Endodermal cell (in vitro differentiated cells): ENCODE measurements around the gene NPM3. TPM values are rescaled to one million over a fixed set of nuclear protein-coding genes. Genes with fewer than 3 reads are reported as not detected.

Experiments used
- DNase-seq: peaks from one replicate; pipeline ENCODE4 v3.0.0-alpha.2; 2017
- H3K27ac ChIP-seq: 2 replicates; pipeline ENCODE4 v1.5.1; 2013; ENCODE audit warnings: mild to moderate bottlenecking, low read depth, low read length, moderate library complexity
- H3K27me3 ChIP-seq: 2 replicates; pipeline ENCODE4 v1.6.1; 2013; ENCODE audit warnings: mild to moderate bottlenecking, low read length, moderate library complexity; ENCODE audit not compliant: insufficient read depth, control insufficient read depth, poor library complexity, severe bottlenecking
- H3K36me3 ChIP-seq: 2 replicates; pipeline ENCODE4 v1.7.0; 2013; ENCODE audit warnings: mild to moderate bottlenecking, low read length, moderate library complexity; ENCODE audit not compliant: control insufficient read depth, insufficient read depth
- H3K4me1 ChIP-seq: one replicate; pipeline ENCODE4 v1.7.0; 2013; ENCODE audit warnings: low read length; ENCODE audit not compliant: control insufficient read depth, insufficient read depth
- H3K4me3 ChIP-seq: 2 replicates; pipeline ENCODE4 v1.5.1; 2013; ENCODE audit warnings: mild to moderate bottlenecking, low read length, moderate library complexity
- H3K9ac ChIP-seq: 2 replicates; pipeline ENCODE4 v1.6.1; 2013; ENCODE audit warnings: mild to moderate bottlenecking, low read length, moderate library complexity; ENCODE audit not compliant: poor library complexity, severe bottlenecking; ENCODE audit errors: extremely low read depth
- H3K9me3 ChIP-seq: 2 replicates; pipeline ENCODE4 v1.6.1; 2013; ENCODE audit warnings: mild to moderate bottlenecking, low read length, moderate library complexity; ENCODE audit not compliant: control insufficient read depth
- H3K27ac Mint-ChIP-seq: 2 replicates; pipeline ENCODE4 v1.8.0; 2020; ENCODE audit warnings: mixed read lengths
- H3K27me3 Mint-ChIP-seq: 2 replicates; pipeline ENCODE4 v1.8.0; 2021; ENCODE audit warnings: mild to moderate bottlenecking, mixed read lengths; ENCODE audit not compliant: insufficient read depth
- H3K36me3 Mint-ChIP-seq: 2 replicates; pipeline ENCODE4 v1.8.0; 2020; ENCODE audit warnings: low read depth, mixed read lengths
- H3K4me1 Mint-ChIP-seq: 2 replicates; pipeline ENCODE4 v1.8.0; 2020; ENCODE audit warnings: mixed read lengths
- H3K4me3 Mint-ChIP-seq: 2 replicates; pipeline ENCODE4 v1.8.0; 2020; ENCODE audit warnings: mild to moderate bottlenecking, moderate library complexity, mixed read lengths
- H3K9me3 Mint-ChIP-seq: 2 replicates; pipeline ENCODE4 v1.8.0; 2020; ENCODE audit warnings: mild to moderate bottlenecking, mixed read lengths
- CTCF ChIP-seq: fragments of 200-600 bp; sonication (generic); conservative IDR thresholded peaks from 2 replicates; pipeline ENCODE4 v1.5.0; 2021; ENCODE audit warnings: antibody characterized with exemption, mild to moderate bottlenecking
- WGBS, 2 experiments: methylation state at CpG; one replicate each; pipeline versions ENCODE4 v1.1.5 to v1.1.7; 2013; ENCODE audit warnings: missing lambda C conversion rate in 2 of 2, mixed read lengths in 1 of 2; ENCODE audit not compliant: insufficient coverage in 1 of 2, insufficient read length in 1 of 2; 5-methylcytosine and 5-hydroxymethylcytosine counted together
- total RNA-seq, 2 donors: library from RNA; stranded (reverse); fragmentation: NEBNext Ultra II Directional in 1 of 2; extraction: Animal tissue kit (Norgen Biotek cat#: 25700) in 1 of 2; gene quantifications; 2 replicates in 1 of 2; 3 replicates in 1 of 2; pipeline ENCODE4 v1.2.1, GENCODE V29; 2021

Gene NPM3
- total RNA-seq, 2 donors from 2014 or later, result 82.2 to 133 TPM

- no peak for DNase-seq
- no peaks in the 10 kb centered on the region for H3K36me3 ChIP-seq
- no peak overlapping the region for H3K4me3 Mint-ChIP-seq
- H3K27me3 ChIP-seq, result peaks cover 14% of the 10 kb centered on the region
- no peak overlapping the region for H3K9ac ChIP-seq
- H3K9me3 Mint-ChIP-seq, result peaks cover 1% of the 10 kb centered on the region
- H3K9me3 ChIP-seq, result no peaks in the 10 kb centered on the region
- no peak overlapping the region for H3K27ac Mint-ChIP-seq
- peaks cover 8% of the 10 kb centered on the region for H3K4me1 Mint-ChIP-seq
- no peak overlapping the region for H3K27ac ChIP-seq
- WGBS, 2 experiments, result 62% methylated on average over 1 of the region's 1 CpG; no CpG with 5 or more reads in 1 of the 2 experiments
- no peak overlapping the region for H3K4me3 ChIP-seq
- peaks cover 9% of the 10 kb centered on the region for H3K27me3 Mint-ChIP-seq
- H3K4me1 ChIP-seq, result no peaks in the 10 kb centered on the region
- no peak for TF ChIP-seq CTCF
- no peaks in the 10 kb centered on the region for H3K36me3 Mint-ChIP-seq
Observed at GRCh38 chr10:101732096-101732495, 51.1 kb downstream of the NPM3 start.

Other genes starting within 250 kb of the NPM3 start
- gene POLL, start 195.2 kb downstream of the NPM3 start, total RNA-seq, result 10 to 100 TPM; 51.8 to 59.3 TPM
- 10 to 100 TPM; 33.3 to 52.0 TPM for gene DPCD, start 195.1 kb downstream of the NPM3 start, total RNA-seq
- gene FBXW4, start 88.3 kb downstream of the NPM3 start, total RNA-seq, result 10 to 100 TPM; 63.8 to 70.9 TPM
- 10 to 100 TPM; 13.3 to 46.5 TPM for gene FGF8, start 7.3 kb downstream of the NPM3 start, total RNA-seq
- 100 to 1,000 TPM; 138 to 149 TPM for gene OGA, start 35.0 kb upstream of the NPM3 start, total RNA-seq
- 1 to 10 TPM; 2.8 to 3.0 TPM for gene KCNIP2, start 60.4 kb upstream of the NPM3 start, total RNA-seq